WTC11 (cell line): ENCODE results near the gene ANKFN1. TPM values are rescaled to one million over a fixed set of nuclear protein-coding genes. Genes with fewer than 3 reads are reported as not detected.
A peak's percentile ranks its signal among the peaks of the same experiment; 100 is the strongest.

Experiments
- ATAC-seq: fragments of 200-7000 bp; cut with Tn5 transposase; 2 replicates; pipeline ENCODE4 v1.10.0; 2021; ENCODE audit warnings: mild to moderate bottlenecking, moderate library complexity
- CTCF ChIA-PET: fragments of 300-600 bp; sonication (Branson Sonifier 250); formaldehyde crosslinking; loops from one replicate; lab custom pipeline; 2021; ENCODE audit warnings: antibody characterized with exemption; lab: Charles Lee
- POLR2A ChIA-PET: fragments of 350-600 bp; sonication (Branson Sonifier 250); formaldehyde crosslinking; loops from one replicate; lab custom pipeline; 2021; ENCODE audit warnings: antibody characterized with exemption; lab: Charles Lee
- DNase-seq: peaks from one replicate; pipeline ENCODE4 v3.0.0; 2021; ENCODE audit warnings: low spot score
- H3K27ac Mint-ChIP-seq: 2 replicates; pipeline ENCODE4 v1.8.0; 2021; ENCODE audit warnings: mixed read lengths
- H3K27me3 Mint-ChIP-seq: 2 replicates; pipeline ENCODE4 v1.8.0; 2021; ENCODE audit warnings: low read depth, mild to moderate bottlenecking, moderate library complexity, mixed read lengths
- H3K36me3 Mint-ChIP-seq: 2 replicates; pipeline ENCODE4 v1.8.0; 2021; ENCODE audit warnings: mixed read lengths
- H3K4me1 Mint-ChIP-seq: 2 replicates; pipeline ENCODE4 v1.8.0; 2022; ENCODE audit warnings: mixed read lengths
- H3K4me3 Mint-ChIP-seq: 2 replicates; pipeline ENCODE4 v1.8.0; 2021; ENCODE audit warnings: mild to moderate bottlenecking, moderate library complexity, mixed read lengths
- H3K9me3 Mint-ChIP-seq: 2 replicates; pipeline ENCODE4 v1.8.0; 2021; ENCODE audit warnings: mixed read lengths
- ARID4B ChIP-seq: sonication (generic); formaldehyde crosslinking; IDR thresholded peaks from 2 replicates; pipeline ENCODE4 v1.8.0; 2023; ENCODE audit warnings: missing genetic modification reagents, mild to moderate bottlenecking, borderline replicate concordance
- ATF1 ChIP-seq: sonication (generic); formaldehyde crosslinking; IDR thresholded peaks from 2 replicates; pipeline ENCODE4 v1.8.1; 2023; ENCODE audit warnings: mild to moderate bottlenecking, moderate library complexity, missing genetic modification reagents
- CREB1 ChIP-seq: sonication (generic); formaldehyde crosslinking; IDR thresholded peaks from 2 replicates; pipeline ENCODE4 v1.8.0; 2023; ENCODE audit warnings: mild to moderate bottlenecking, missing genetic modification reagents
- FOXJ3 ChIP-seq: sonication (generic); formaldehyde crosslinking; IDR thresholded peaks from 2 replicates; pipeline ENCODE4 v1.9.0; 2021; ENCODE audit warnings: missing genetic modification reagents, mild to moderate bottlenecking, borderline replicate concordance
- GABPB1 ChIP-seq: sonication (generic); formaldehyde crosslinking; IDR thresholded peaks from 2 replicates; pipeline ENCODE4 v1.8.1; 2023; ENCODE audit warnings: mild to moderate bottlenecking, missing genetic modification reagents
- HMGA2 ChIP-seq: fragments of 250-450 bp; sonication (Bioruptor Pico); IDR thresholded peaks from 2 replicates; pipeline ENCODE4 v1.4.0; 2021; ENCODE audit warnings: mild to moderate bottlenecking, moderate library complexity
- NFE2L1 ChIP-seq: sonication (generic); formaldehyde crosslinking; IDR thresholded peaks from 2 replicates; pipeline ENCODE4 v1.8.1; 2023; ENCODE audit warnings: missing genetic modification reagents
- PRDM15 ChIP-seq: sonication (generic); formaldehyde crosslinking; IDR thresholded peaks from 2 replicates; pipeline ENCODE4 v1.8.0; 2022; ENCODE audit warnings: missing genetic modification reagents
- PREB ChIP-seq: sonication (generic); formaldehyde crosslinking; IDR thresholded peaks from 2 replicates; pipeline ENCODE4 v1.8.1; 2022; ENCODE audit warnings: mild to moderate bottlenecking, missing genetic modification reagents, moderate library complexity, borderline replicate concordance
- SMAD3 ChIP-seq: sonication (generic); formaldehyde crosslinking; IDR thresholded peaks from 2 replicates; pipeline ENCODE4 v1.8.0; 2022; ENCODE audit warnings: missing genetic modification reagents, mild to moderate bottlenecking, borderline replicate concordance
- USF1 ChIP-seq: sonication (generic); formaldehyde crosslinking; IDR thresholded peaks from 2 replicates; pipeline ENCODE4 v1.8.0; 2022; ENCODE audit warnings: mild to moderate bottlenecking, missing genetic modification reagents
- ZNF138 ChIP-seq: sonication (generic); formaldehyde crosslinking; conservative IDR thresholded peaks from 2 replicates; pipeline ENCODE4 v1.8.1; 2022; ENCODE audit warnings: mild to moderate bottlenecking, moderate library complexity, missing genetic modification reagents
- ZNF317 ChIP-seq: sonication (generic); formaldehyde crosslinking; IDR thresholded peaks from 2 replicates; pipeline ENCODE4 v1.8.1; 2023; ENCODE audit warnings: low read depth, mild to moderate bottlenecking, moderate library complexity, missing genetic modification reagents, borderline replicate concordance
- ZNF416 ChIP-seq: fragments of 250-450 bp; sonication (Bioruptor Pico); IDR thresholded peaks from 2 replicates; pipeline ENCODE4 v1.9.0; 2021; ENCODE audit warnings: mild to moderate bottlenecking, inconsistent platforms
- total RNA-seq: library from RNA; stranded (reverse); gene quantifications from 3 replicates; pipeline ENCODE4 v1.2.3, GENCODE V29; 2021
- TF ChIP-seq, protein P1 (sequence below): fragments of 250-450 bp; sonication (Bioruptor Pico); IDR thresholded peaks from 2 replicates; pipeline ENCODE4 v1.9.0; 2021; ENCODE audit warnings: mild to moderate bottlenecking
- TF ChIP-seq, protein P2 (sequence below): sonication (generic); formaldehyde crosslinking; IDR thresholded peaks from 2 replicates; pipeline ENCODE4 v1.8.1; 2022; ENCODE audit warnings: low read depth, mild to moderate bottlenecking, moderate library complexity, missing genetic modification reagents, borderline replicate concordance
- TF ChIP-seq, protein P3 (sequence below): sonication (generic); formaldehyde crosslinking; IDR thresholded peaks from 2 replicates; pipeline ENCODE4 v1.8.1; 2023; ENCODE audit warnings: mild to moderate bottlenecking, moderate library complexity, missing genetic modification reagents
- TF ChIP-seq, protein P4 (sequence below): sonication (generic); formaldehyde crosslinking; IDR thresholded peaks from 2 replicates; pipeline ENCODE4 v1.8.0; 2022; ENCODE audit warnings: mild to moderate bottlenecking, missing genetic modification reagents

ANKFN1 gene
- total RNA-seq, 1 experiment from 2014 or later: 0.24 TPM

DNA sequence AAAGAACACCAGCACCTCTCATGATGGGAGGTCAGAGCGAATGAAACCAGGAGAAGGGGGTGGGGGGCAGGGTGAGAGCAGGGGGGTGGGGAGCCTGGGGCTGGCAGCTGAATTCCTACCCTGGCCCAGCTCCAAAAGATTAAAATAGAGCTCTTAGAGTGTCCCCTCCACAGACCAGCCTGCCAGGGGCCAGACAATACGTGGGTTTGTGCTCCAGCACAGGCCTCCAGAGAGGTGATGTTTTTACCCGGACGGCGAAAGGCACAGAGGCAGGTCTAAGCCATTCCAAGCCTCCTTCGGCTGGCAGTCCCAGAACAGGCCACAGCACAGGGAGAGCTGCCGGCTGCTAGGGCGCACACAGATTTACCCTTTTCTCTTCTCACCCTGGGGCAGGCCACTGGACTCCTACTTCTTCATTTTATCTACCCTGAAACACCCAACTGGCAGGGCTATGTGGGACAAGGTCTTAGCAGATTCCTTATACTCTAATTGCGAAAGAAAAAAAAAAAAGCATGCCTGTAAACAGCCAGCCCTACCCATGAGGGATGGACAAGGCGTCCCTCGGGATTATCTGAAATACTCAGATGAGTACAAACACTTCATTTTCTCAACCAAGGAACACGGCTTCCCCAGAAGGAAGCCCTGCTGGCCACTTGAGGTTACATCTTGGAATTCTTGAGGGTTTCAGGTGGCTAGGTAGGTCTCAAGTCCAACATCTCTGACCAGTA lies 368.3 kb downstream of the ANKFN1 start:
- H3K4me1 Mint-ChIP-seq: peaks cover 2% of the 10 kb centered on the region; the same call in 1 of the 2 replicates
- ChIA-PET CTCF (no interaction called here), POLR2A (no interaction called here)
- no peak overlapping the region for H3K27ac Mint-ChIP-seq
- H3K4me3 Mint-ChIP-seq: no peak overlapping the region
- peak; percentile 82 for ATAC-seq
- no peaks in the 10 kb centered on the region for H3K27me3 Mint-ChIP-seq
- H3K9me3 Mint-ChIP-seq: peaks cover 3% of the 10 kb centered on the region; the same call in 1 of the 2 replicates
- DNase-seq: no peak
- no peaks in the 10 kb centered on the region for H3K36me3 Mint-ChIP-seq
- TF ChIP-seq, protein P1, sequence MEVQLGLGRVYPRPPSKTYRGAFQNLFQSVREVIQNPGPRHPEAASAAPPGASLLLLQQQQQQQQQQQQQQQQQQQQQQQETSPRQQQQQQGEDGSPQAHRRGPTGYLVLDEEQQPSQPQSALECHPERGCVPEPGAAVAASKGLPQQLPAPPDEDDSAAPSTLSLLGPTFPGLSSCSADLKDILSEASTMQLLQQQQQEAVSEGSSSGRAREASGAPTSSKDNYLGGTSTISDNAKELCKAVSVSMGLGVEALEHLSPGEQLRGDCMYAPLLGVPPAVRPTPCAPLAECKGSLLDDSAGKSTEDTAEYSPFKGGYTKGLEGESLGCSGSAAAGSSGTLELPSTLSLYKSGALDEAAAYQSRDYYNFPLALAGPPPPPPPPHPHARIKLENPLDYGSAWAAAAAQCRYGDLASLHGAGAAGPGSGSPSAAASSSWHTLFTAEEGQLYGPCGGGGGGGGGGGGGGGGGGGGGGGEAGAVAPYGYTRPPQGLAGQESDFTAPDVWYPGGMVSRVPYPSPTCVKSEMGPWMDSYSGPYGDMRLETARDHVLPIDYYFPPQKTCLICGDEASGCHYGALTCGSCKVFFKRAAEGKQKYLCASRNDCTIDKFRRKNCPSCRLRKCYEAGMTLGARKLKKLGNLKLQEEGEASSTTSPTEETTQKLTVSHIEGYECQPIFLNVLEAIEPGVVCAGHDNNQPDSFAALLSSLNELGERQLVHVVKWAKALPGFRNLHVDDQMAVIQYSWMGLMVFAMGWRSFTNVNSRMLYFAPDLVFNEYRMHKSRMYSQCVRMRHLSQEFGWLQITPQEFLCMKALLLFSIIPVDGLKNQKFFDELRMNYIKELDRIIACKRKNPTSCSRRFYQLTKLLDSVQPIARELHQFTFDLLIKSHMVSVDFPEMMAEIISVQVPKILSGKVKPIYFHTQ: no peak
- TF ChIP-seq NFE2L1 (no peak), ATF1 (CRISPR knock-in tag) (no peak), HMGA2 (CRISPR knock-in tag) (no peak), ZNF317 (CRISPR knock-in tag) (no peak), SMAD3 (CRISPR knock-in tag) (no peak), GABPB1 (CRISPR knock-in tag) (no peak), PREB (no peak), ZNF138 (CRISPR knock-in tag) (no peak), PRDM15 (no peak), USF1 (no peak)
- TF ChIP-seq, protein P2, sequence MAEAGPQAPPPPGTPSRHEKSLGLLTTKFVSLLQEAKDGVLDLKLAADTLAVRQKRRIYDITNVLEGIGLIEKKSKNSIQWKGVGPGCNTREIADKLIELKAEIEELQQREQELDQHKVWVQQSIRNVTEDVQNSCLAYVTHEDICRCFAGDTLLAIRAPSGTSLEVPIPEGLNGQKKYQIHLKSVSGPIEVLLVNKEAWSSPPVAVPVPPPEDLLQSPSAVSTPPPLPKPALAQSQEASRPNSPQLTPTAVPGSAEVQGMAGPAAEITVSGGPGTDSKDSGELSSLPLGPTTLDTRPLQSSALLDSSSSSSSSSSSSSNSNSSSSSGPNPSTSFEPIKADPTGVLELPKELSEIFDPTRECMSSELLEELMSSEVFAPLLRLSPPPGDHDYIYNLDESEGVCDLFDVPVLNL: no peak
- TF ChIP-seq, all 79 proteins: peak for 0

DNA sequence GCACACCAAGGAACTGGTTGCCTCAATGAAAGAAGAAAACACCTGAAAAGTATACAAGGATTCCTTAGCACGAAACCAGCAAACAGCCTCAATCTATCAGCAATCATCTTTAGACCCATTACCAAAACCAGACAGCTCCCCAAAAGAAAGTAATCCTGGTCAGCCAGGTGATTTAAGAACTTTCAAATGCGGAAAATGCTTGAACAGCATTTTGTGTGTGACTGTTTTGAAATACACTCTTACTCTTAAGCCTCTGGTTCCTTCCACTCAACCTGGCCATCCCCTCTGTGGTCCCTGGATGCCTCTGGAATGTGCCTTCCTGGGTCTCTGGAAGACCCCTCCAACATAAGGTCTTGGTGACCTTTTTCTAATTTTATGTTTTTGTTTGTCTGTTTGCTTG lies 369.8 kb downstream of the ANKFN1 start:
- DNase-seq: no peak
- H3K27me3 Mint-ChIP-seq: no peaks in the 10 kb centered on the region
- no peak for ATAC-seq
- peaks cover 2% of the 10 kb centered on the region; the same call in 1 of the 2 replicates for H3K4me1 Mint-ChIP-seq
- ChIA-PET CTCF (no interaction called here), POLR2A (no interaction called here)
- no peak overlapping the region for H3K27ac Mint-ChIP-seq
- H3K9me3 Mint-ChIP-seq: peaks cover 3% of the 10 kb centered on the region; the same call in 1 of the 2 replicates
- no peak overlapping the region for H3K4me3 Mint-ChIP-seq
- H3K36me3 Mint-ChIP-seq: no peaks in the 10 kb centered on the region
- TF ChIP-seq ZNF416 (CRISPR knock-in tag) (no peak), FOXJ3 (CRISPR knock-in tag) (no peak), ARID4B (no peak), CREB1 (CRISPR knock-in tag) (no peak)
- TF ChIP-seq, protein P3, sequence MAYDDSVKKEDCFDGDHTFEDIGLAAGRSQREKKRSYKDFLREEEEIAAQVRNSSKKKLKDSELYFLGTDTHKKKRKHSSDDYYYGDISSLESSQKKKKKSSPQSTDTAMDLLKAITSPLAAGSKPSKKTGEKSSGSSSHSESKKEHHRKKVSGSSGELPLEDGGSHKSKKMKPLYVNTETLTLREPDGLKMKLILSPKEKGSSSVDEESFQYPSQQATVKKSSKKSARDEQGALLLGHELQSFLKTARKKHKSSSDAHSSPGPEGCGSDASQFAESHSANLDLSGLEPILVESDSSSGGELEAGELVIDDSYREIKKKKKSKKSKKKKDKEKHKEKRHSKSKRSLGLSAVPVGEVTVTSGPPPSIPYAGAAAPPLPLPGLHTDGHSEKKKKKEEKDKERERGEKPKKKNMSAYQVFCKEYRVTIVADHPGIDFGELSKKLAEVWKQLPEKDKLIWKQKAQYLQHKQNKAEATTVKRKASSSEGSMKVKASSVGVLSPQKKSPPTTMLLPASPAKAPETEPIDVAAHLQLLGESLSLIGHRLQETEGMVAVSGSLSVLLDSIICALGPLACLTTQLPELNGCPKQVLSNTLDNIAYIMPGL (CRISPR knock-in tag): no peak
- TF ChIP-seq, protein P4, sequence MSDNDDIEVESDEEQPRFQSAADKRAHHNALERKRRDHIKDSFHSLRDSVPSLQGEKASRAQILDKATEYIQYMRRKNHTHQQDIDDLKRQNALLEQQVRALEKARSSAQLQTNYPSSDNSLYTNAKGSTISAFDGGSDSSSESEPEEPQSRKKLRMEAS: no peak
